H9 (cell line): ENCODE results near the gene GALNT2. TPM values are rescaled to one million over a fixed set of nuclear protein-coding genes. Genes with fewer than 3 reads are reported as not detected.

Experiments
- DNase-seq: peaks from one replicate; pipeline ENCODE4 v3.0.0-alpha.2; 2017
- H2AFZ ChIP-seq: one replicate; pipeline ENCODE4 v1.6.1; 2013; ENCODE audit warnings: mild to moderate bottlenecking, low read length, control low read depth, moderate library complexity
- H2AK5ac ChIP-seq: 2 replicates; pipeline ENCODE4 v1.6.1; 2013; ENCODE audit warnings: low read length, control low read depth, mixed read lengths; ENCODE audit not compliant: insufficient read length
- H2BK120ac ChIP-seq: one replicate; pipeline ENCODE4 v1.6.1; 2013; ENCODE audit warnings: low read depth, mild to moderate bottlenecking, low read length, control low read depth, inconsistent platforms; ENCODE audit not compliant: poor library complexity, severe bottlenecking
- H2BK12ac ChIP-seq: 2 replicates; pipeline ENCODE4 v1.6.1; 2013; ENCODE audit warnings: low read length, control low read depth, mixed read lengths, low read depth; ENCODE audit not compliant: insufficient read length
- H2BK15ac ChIP-seq: 2 replicates; pipeline ENCODE4 v1.6.1; 2013; ENCODE audit warnings: low read depth, low read length, control low read depth
- H2BK20ac ChIP-seq: one replicate; pipeline ENCODE4 v1.6.1; 2013; ENCODE audit warnings: low read depth, mild to moderate bottlenecking, low read length, control low read depth, inconsistent platforms; ENCODE audit not compliant: poor library complexity, severe bottlenecking
- H2BK5ac ChIP-seq: 2 replicates; pipeline ENCODE4 v1.6.1; 2013; ENCODE audit warnings: low read length, control low read depth, mixed read lengths; ENCODE audit not compliant: insufficient read length
- H3K14ac ChIP-seq: 2 replicates; pipeline ENCODE4 v1.6.1; 2013; ENCODE audit warnings: low read length, control low read depth; ENCODE audit not compliant: insufficient read depth
- H3K18ac ChIP-seq: 2 replicates; pipeline ENCODE4 v1.6.1; 2013; ENCODE audit warnings: low read depth, mild to moderate bottlenecking, mixed read lengths, low read length, control low read depth; ENCODE audit not compliant: insufficient read length
- H3K23ac ChIP-seq: 2 replicates; pipeline ENCODE4 v1.6.1; 2013; ENCODE audit warnings: low read length, control low read depth, mixed read lengths, low read depth; ENCODE audit not compliant: insufficient read length
- H3K23me2 ChIP-seq: 2 replicates; pipeline ENCODE4 v1.6.1; 2013; ENCODE audit warnings: low read depth, mild to moderate bottlenecking, mixed read lengths, low read length, control low read depth; ENCODE audit not compliant: insufficient read length, poor library complexity, severe bottlenecking
- H3K27ac ChIP-seq: 2 replicates; pipeline ENCODE4 v1.5.1; 2013; ENCODE audit warnings: low read length, control low read depth, mixed read lengths, low read depth; ENCODE audit not compliant: insufficient read length
- H3K27me3 ChIP-seq: 2 replicates; pipeline ENCODE4 v1.6.1; 2013; ENCODE audit warnings: low read length, control low read depth, inconsistent platforms; ENCODE audit not compliant: insufficient read depth
- H3K4ac ChIP-seq: 2 replicates; pipeline ENCODE4 v1.6.1; 2013; ENCODE audit warnings: low read depth, mild to moderate bottlenecking, control low read depth, inconsistent platforms, low read length, moderate library complexity
- H3K4me1 ChIP-seq: 2 replicates; pipeline ENCODE4 v1.6.1; 2013; ENCODE audit warnings: low read length, control low read depth, inconsistent platforms; ENCODE audit not compliant: insufficient read depth
- H3K4me2 ChIP-seq: 2 replicates; pipeline ENCODE4 v1.6.1; 2013; ENCODE audit warnings: low read length, control low read depth, mixed read lengths; ENCODE audit not compliant: insufficient read length, insufficient read depth
- H3K56ac ChIP-seq: 2 replicates; pipeline ENCODE4 v1.6.1; 2013; ENCODE audit warnings: low read depth, mild to moderate bottlenecking, mixed read lengths, low read length, control low read depth; ENCODE audit not compliant: insufficient read length
- H3K79me1 ChIP-seq: 2 replicates; pipeline ENCODE4 v1.6.1; 2013; ENCODE audit warnings: low read depth, mild to moderate bottlenecking, moderate library complexity, low read length, control low read depth, inconsistent platforms; ENCODE audit not compliant: insufficient read depth, poor library complexity, severe bottlenecking
- H3K79me2 ChIP-seq: 2 replicates; pipeline ENCODE4 v1.6.1; 2013; ENCODE audit warnings: low read length, control low read depth, inconsistent platforms; ENCODE audit not compliant: insufficient read depth
- H3K9ac ChIP-seq: 2 replicates; pipeline ENCODE4 v1.6.1; 2013; ENCODE audit warnings: low read length, control low read depth, mixed read lengths; ENCODE audit not compliant: insufficient read length; ENCODE audit errors: extremely low read depth
- H3K9me3 ChIP-seq: one replicate; pipeline ENCODE4 v1.6.1; 2013; ENCODE audit warnings: low read depth, low read length, inconsistent platforms; ENCODE audit not compliant: control insufficient read depth
- H3T11ph ChIP-seq: one replicate; pipeline ENCODE4 v1.6.1; 2013; ENCODE audit warnings: mild to moderate bottlenecking, low read length, control low read depth, inconsistent platforms
- H4K20me1 ChIP-seq: one replicate; pipeline ENCODE4 v1.6.1; 2013; ENCODE audit not compliant: control insufficient read depth, insufficient read length, insufficient read depth
- H4K5ac ChIP-seq: 2 replicates; pipeline ENCODE4 v1.6.1; 2013; ENCODE audit warnings: low read depth, mild to moderate bottlenecking, mixed read lengths, low read length, control low read depth; ENCODE audit not compliant: insufficient read length
- H4K8ac ChIP-seq: replicated peaks from 2 replicates; pipeline ENCODE4 v1.6.1; 2013; ENCODE audit warnings: low read length, control low read depth, mixed read lengths, low read depth; ENCODE audit not compliant: insufficient read length
- H4K91ac ChIP-seq: 2 replicates; pipeline ENCODE4 v1.6.1; 2013; ENCODE audit warnings: low read depth, mild to moderate bottlenecking, moderate library complexity, mixed read lengths, low read length, control low read depth; ENCODE audit not compliant: insufficient read length
- H3K27ac Mint-ChIP-seq, 3 experiments: 2 replicates in 2 of 3; 3 replicates in 1 of 3; pipeline ENCODE4 v1.8.0; 2020 to 2021; ENCODE audit warnings: mixed read lengths in 3 of 3, mild to moderate bottlenecking in 1 of 3, moderate library complexity in 1 of 3
- H3K27me3 Mint-ChIP-seq: 2 replicates; pipeline ENCODE4 v1.8.0; 2021; ENCODE audit warnings: low read depth, mild to moderate bottlenecking, moderate library complexity, mixed read lengths
- H3K36me3 Mint-ChIP-seq, 3 experiments: 2 replicates in 2 of 3; 3 replicates in 1 of 3; pipeline ENCODE4 v1.8.0; 2020 to 2021; ENCODE audit warnings: low read depth in 3 of 3, mixed read lengths in 3 of 3; ENCODE audit not compliant: insufficient read depth in 1 of 3
- H3K4me1 Mint-ChIP-seq, 2 experiments: 2 replicates each; pipeline ENCODE4 v1.8.0; 2020; ENCODE audit warnings: mixed read lengths in 2 of 2
- H3K4me3 Mint-ChIP-seq, 2 experiments: 2 replicates in 1 of 2; 3 replicates in 1 of 2; pipeline ENCODE4 v1.8.0; 2020 to 2021; ENCODE audit warnings: mild to moderate bottlenecking in 2 of 2, mixed read lengths in 2 of 2, moderate library complexity in 1 of 2
- H3K9me3 Mint-ChIP-seq, 2 experiments: 2 replicates in 1 of 2; 3 replicates in 1 of 2; pipeline ENCODE4 v1.8.0; 2020; ENCODE audit warnings: mild to moderate bottlenecking in 2 of 2, mixed read lengths in 2 of 2, moderate library complexity in 1 of 2
- WGBS: extraction: QIAGEN DNeasy Blood & Tissue Kit; methylation state at CpG from one replicate; pipeline ENCODE4 v1.1.7; 2013; ENCODE audit warnings: missing lambda C conversion rate, low lambda C conversion rate, mixed read lengths; ENCODE audit not compliant: insufficient read length; ENCODE audit errors: extremely low coverage; 5-methylcytosine and 5-hydroxymethylcytosine counted together
- total RNA-seq: library from RNA; stranded (reverse); gene quantifications from 2 replicates; pipeline ENCODE4 v1.2.1, GENCODE V29; 2021
- TF ChIP-seq, protein P1 (sequence below): fragments of 200-600 bp; sonication (generic); conservative IDR thresholded peaks from 3 replicates; pipeline ENCODE4 v1.8.0; 2021; ENCODE audit warnings: antibody characterized with exemption, mild to moderate bottlenecking

The GALNT2 gene
- total RNA-seq, 1 experiment from 2014 or later: 57.6 TPM

DNA sequence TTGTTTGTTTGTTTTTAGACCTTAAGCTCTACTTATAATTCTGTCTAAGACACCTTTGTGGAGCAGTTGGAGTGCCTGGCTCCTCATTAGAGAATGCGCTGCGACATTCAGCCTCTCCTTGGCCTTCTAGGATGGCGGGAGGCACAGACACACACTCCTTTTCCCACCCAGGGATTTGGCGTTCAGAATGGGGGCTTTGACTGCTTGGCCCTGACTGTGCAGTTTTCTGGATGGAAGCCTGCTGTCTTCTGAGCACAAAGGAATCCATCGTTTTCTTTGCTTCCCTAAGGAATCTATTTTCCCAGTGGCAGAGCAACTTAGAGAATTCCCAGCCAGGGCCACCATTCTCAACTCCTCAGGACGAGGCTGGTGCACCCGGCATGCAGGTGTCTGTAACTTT lies 83.6 kb downstream of the GALNT2 start:
- Histone ChIP-seq H3T11ph (no peak overlapping the region), H3K23me2 (no peaks in the 10 kb centered on the region), H2AK5ac (no peak overlapping the region), H3K14ac (no peak overlapping the region), H3K79me1 (no peaks in the 10 kb centered on the region), H3K4me1 (peaks cover 2% of the 10 kb centered on the region; the same call in 1 of the 2 replicates), H4K20me1 (peaks cover 3% of the 10 kb centered on the region), H2BK120ac (no peak overlapping the region), H3K56ac (no peak overlapping the region), H2BK5ac (no peak overlapping the region), H3K4ac (no peak overlapping the region), H3K23ac (no peak overlapping the region), H2BK15ac (no peak overlapping the region), H3K27me3 (no peaks in the 10 kb centered on the region), H2AFZ (no peak overlapping the region), H2BK12ac (no peak overlapping the region), H3K4me2 (no peak overlapping the region), H3K27ac (no peak overlapping the region), H3K9ac (no peak overlapping the region), H2BK20ac (no peak overlapping the region), H3K79me2 (no peaks in the 10 kb centered on the region; the same call in 1 of the 2 replicates), H4K5ac (no peak overlapping the region), H3K18ac (no peak overlapping the region), H4K91ac (no peak overlapping the region), H3K9me3 (no peaks in the 10 kb centered on the region), H4K8ac (no peak overlapping the region)
- Mint-ChIP-seq H3K4me3 (no peak overlapping the region), H3K4me1 (peaks cover 56 to 61% of the 10 kb centered on the region in 2 experiments), H3K27me3 (no peaks in the 10 kb centered on the region), H3K36me3 (peaks cover 0 to 3% (median 0%) of the 10 kb centered on the region in 3 experiments; a peak in 1 of 7 replicates), H3K27ac (peak overlapping the region in 1 of 3 experiments; percentile 66; a peak in 3 of 7 replicates), H3K9me3 (no peaks in the 10 kb centered on the region; a peak in 1 of 5 replicates)
- no peak for DNase-seq
- WGBS: no CpG with 5 or more reads among the region's 7 CpGs
- TF ChIP-seq, protein P1, sequence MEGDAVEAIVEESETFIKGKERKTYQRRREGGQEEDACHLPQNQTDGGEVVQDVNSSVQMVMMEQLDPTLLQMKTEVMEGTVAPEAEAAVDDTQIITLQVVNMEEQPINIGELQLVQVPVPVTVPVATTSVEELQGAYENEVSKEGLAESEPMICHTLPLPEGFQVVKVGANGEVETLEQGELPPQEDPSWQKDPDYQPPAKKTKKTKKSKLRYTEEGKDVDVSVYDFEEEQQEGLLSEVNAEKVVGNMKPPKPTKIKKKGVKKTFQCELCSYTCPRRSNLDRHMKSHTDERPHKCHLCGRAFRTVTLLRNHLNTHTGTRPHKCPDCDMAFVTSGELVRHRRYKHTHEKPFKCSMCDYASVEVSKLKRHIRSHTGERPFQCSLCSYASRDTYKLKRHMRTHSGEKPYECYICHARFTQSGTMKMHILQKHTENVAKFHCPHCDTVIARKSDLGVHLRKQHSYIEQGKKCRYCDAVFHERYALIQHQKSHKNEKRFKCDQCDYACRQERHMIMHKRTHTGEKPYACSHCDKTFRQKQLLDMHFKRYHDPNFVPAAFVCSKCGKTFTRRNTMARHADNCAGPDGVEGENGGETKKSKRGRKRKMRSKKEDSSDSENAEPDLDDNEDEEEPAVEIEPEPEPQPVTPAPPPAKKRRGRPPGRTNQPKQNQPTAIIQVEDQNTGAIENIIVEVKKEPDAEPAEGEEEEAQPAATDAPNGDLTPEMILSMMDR: no peak
